Omental fat pad (tissue), 4 donors: ENCODE data around the gene WRAP73. TPM values are rescaled to one million over a fixed set of nuclear protein-coding genes. Genes with fewer than 3 reads are reported as not detected.

ENCODE experiments used
- ATAC-seq: fragments of 150-250 bp; one replicate; pipeline ENCODE4 v1.9.1; 2016; ENCODE audit warnings: mild to moderate bottlenecking, moderate library complexity; ENCODE audit not compliant: low FRiP score
- DNase-seq: peaks from one replicate; pipeline ENCODE4 v3.0.0-alpha.2; 2019; ENCODE audit warnings: low spot score
- total RNA-seq, 4 donors: library from RNA; depleted of rRNA; stranded (reverse); fragments of >200 nt; gene quantifications; one replicate each; pipeline ENCODE4 v1.1.0, GENCODE V29; 2016
- TF ChIP-seq, protein P1 (sequence below), 3 donors: fragments of 450-650 bp; IDR thresholded peaks; one replicate each; pipeline ENCODE4 v1.5.1; 2016 to 2017; ENCODE audit warnings: antibody characterized with exemption in 3 of 3, mild to moderate bottlenecking in 3 of 3, moderate library complexity in 2 of 3

Gene WRAP73
- total RNA-seq, 4 donors from 2014 or later, result 10.4 to 31.2 (median 15.5) TPM

DNA sequence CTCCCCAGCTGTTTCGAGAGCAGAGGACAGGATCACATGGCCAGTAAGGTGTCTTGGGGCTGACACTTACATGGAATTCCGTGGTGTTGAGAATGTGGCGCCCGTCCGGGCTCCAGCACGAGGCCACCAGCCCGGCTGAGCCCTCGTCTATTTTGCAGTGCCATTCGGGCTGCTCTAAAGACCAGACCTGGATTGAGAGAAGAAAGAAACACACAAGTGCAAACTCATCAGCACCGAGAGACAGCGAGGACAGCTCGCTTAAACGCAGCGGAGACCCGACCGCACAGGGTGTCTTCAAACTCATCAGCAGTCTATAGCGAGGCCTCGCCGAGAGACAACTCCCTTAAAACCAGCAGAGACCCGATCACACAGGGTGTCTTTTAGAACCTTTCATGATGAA lies 3.3 kb downstream of the WRAP73 start:
- ATAC-seq (no peak), DNase-seq (no peak)
- TF ChIP-seq, protein P1, sequence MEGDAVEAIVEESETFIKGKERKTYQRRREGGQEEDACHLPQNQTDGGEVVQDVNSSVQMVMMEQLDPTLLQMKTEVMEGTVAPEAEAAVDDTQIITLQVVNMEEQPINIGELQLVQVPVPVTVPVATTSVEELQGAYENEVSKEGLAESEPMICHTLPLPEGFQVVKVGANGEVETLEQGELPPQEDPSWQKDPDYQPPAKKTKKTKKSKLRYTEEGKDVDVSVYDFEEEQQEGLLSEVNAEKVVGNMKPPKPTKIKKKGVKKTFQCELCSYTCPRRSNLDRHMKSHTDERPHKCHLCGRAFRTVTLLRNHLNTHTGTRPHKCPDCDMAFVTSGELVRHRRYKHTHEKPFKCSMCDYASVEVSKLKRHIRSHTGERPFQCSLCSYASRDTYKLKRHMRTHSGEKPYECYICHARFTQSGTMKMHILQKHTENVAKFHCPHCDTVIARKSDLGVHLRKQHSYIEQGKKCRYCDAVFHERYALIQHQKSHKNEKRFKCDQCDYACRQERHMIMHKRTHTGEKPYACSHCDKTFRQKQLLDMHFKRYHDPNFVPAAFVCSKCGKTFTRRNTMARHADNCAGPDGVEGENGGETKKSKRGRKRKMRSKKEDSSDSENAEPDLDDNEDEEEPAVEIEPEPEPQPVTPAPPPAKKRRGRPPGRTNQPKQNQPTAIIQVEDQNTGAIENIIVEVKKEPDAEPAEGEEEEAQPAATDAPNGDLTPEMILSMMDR (IDR thresholded peaks at IDR 0.05), result no peak

- TF ChIP-seq, protein P1 (IDR thresholded peaks at IDR 0.05), result no peak
- ATAC-seq, result no peak
- no peak for DNase-seq
Measured at GRCh38 chr1:3645666-3646355, 4.1 kb downstream of the WRAP73 start.

- DNase-seq (no peak), ATAC-seq (no peak)
- TF ChIP-seq, protein P1 (IDR thresholded peaks at IDR 0.05), result no peak
Measured at GRCh38 chr1:3645247-3645646, 4.7 kb downstream of the WRAP73 start.

DNA sequence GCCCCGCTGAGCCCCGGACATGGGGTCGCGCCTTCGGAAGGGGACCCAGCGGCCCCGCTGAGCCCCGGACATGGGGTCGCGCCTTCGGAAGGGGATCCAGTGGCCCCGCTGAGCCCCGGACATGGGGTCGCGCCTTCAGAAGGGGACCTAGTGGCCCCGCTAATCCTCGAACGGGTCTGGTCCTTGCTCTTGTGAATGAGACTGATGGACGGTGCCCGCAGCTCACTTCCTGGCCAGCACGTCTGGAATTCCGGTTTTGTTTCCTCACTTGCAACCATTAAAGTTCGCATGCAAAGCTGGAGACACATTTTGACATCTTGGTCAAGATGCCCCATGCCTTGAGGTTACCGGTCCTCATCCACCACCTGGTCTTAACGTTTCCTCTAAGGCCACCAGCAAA lies 5.6 kb downstream of the WRAP73 start:
- DNase-seq, result no peak
- ATAC-seq, result no peak
- TF ChIP-seq, protein P1 (IDR thresholded peaks at IDR 0.05), result no peak

GRCh38 chr1:3642919-3643675 lies 6.8 kb downstream of the WRAP73 start:
- TF ChIP-seq, protein P1 (IDR thresholded peaks at IDR 0.05), result no peak
- DNase-seq, result no peak
- ATAC-seq, result no peak

DNA sequence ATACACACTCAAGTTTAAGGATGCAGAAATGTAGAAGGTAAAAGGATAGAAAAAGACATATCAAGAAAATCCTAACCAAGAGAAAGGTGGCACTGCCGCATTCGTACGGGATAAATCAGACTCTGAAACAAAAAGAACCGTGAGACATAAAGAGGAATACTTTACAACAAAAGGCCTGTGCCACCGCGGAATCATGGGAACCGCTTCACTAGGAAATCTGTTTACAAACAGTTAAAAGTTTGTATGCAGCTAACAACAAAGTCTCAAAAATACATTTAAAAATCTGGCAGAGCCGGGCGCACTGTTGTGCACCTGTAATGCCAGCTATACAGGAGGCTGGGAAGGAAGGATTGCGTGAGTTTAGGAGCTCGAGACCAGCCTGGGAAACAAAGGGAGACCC lies 8.1 kb downstream of the WRAP73 start:
- TF ChIP-seq, protein P1 (IDR thresholded peaks at IDR 0.05), result no peak
- no peak for ATAC-seq
- DNase-seq, result no peak
